Measurements from ENCODE around the gene CDO1.

Gene CDO1
- total RNA-seq: 0 to 0.04 reads per million in 2 experiments

DNA sequence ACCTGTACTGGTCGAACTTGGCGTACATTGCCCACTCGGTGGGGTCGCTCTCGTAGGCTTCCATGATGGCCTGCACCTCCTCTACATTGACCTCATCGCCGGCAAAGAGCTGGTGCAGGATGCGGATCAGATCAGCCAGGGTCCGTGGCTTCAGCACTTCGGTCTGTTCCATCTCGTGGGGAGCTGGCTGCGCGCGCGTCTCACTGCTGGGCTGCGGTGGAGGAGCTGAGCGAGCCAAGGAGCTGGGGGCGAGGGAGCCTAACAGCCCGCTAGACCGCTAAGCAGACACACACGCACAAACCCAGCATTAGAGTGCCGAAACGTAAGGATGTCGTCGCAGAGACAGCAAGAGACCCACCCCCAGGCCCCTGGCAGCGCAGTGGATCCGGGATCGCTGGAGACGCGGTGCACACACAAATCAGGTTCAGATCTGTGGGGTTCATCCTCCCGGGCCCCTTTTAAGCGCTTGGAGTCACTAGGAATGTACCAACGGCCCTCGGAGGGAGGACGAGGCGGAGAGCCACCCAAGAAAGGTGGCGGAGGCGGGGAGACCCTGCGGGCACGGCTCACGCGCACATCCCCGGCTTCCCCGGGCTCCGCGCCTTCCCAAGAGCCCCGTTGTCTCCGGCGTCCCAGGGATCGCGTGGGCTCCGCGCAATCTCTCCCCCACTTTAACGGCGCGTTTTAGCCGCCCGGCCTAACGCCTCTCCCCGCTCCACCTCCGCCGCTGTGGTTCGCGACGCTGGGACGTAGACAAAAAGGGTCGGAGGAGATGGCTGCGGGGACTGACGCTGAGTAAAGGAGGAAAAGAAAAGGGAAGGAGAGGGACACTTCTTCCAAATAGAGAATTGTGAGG, at the start of gene CDO1:
Gene CDO1, minus strand, starts transcription at position 434 of the 856 bp plus-strand sequence. Its CDS starts 262 bp downstream, at position 172.
- DNase-seq (ENCODE audit: low read depth): no peak

DNA sequence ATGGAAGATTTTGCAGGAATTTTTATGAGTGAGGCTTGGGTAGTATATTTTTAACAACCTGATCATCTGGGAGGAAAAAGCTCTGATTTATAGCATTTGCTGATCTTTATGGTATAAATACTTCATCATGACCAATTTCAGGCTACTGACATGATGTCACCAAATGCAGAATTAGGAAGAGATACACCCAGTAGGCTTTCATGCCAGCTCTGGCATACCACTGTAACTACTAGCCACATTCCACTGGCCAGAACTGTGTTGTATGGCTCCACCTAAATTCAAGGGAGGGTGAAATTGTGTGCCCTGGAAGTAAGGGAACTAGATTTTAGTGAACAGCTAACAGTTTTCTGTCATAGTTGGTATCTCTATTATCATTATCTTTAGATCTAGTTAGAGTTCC, 42.9 kb upstream of the CDO1 start:
- DNase-seq (ENCODE audit: low read depth): no peak

DNA sequence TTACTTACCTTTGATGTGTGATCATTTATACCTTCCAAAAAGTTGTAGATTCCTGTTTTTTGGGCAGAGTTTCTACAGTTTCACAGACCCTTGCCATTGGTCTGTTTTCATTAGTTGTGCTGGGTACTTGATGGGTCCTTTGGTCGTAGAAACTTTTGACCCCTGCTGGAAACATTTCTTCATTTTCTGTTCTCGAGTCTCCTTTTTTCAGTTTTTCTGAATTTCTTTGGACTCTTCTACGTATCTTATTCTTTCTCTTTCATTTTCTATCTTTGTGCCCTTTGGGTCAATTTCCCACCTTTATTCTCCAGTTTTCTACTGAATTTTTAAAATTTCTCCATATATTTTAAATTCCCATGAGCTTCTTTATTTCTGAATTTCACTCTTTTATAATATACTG, 41.9 kb upstream of the CDO1 start:
- no peak for DNase-seq (ENCODE audit: low read depth)

DNA sequence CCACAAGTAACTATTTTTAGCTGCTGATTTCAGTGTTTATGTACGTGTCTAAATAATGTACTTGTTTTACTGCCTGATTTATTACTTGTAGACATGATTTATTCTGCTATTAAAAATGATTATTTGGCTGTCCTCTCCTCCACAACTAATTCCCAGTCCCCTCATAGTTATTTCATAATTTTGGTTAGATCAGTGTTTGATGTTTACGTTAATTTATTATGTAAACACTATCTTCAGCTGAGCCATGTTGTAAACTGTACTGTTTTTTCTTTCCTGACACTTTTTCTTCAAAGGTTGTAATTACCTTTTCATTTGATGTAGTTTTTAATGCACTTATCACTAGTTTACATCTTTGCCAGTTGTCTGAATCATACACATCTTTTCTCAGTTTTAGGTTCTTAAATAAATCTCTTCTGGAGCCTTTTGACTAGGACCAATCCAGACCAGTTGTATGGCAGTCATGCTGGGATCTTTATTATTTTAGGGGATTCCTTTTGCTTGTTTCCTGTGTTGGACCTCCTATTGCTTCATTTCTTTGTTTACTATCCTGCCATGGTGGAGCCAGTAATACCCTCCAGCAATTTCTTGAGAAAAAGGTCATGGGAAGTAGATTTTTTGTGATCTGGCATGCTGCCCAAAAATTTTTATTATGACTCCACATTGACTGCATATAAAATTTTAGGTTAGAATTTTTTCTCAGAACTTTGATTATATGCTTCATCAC, 41.3 kb upstream of the CDO1 start:
- no peak for DNase-seq (ENCODE audit: low read depth)

DNA sequence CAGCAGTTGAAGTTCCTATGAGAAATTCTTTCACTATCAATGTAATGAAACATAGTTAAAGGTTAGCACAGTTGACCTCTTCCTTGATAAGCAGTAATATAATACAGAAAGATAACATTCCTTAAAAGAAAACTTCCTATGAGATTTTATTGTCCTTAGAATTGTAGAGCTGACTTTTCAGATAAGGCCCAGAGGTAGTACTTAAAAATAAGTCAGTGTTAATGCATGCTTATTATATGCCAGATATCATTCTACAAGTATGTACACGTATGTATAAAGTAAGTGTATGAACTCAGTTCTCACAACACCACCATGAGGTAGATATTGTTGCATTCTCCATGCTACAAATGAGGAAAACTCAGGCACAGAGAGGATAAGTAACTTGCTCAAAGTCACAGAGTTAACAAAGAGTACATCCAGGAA, 40.6 kb upstream of the CDO1 start:
- DNase-seq (ENCODE audit: low read depth): no peak

DNA sequence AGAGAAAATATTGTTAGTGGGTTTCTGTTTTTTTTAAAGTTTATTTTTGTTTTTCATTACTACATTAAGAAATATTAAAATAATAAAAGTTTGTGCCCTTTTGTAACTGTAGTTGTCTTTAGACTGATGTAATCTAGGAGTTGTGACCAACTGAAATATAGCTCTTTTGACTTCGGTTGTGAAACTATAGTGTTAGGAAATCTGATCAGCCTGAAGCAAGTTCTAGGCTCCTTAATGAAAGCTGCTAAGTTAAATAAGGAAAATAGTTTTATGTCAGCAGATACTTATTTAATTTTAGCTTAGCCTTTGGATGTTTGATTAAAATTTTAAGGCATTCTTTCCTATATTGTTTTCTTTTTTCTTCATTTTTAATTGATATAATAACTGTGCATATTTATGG, 39.5 kb upstream of the CDO1 start:
- DNase-seq (ENCODE audit: low read depth): no peak

DNA sequence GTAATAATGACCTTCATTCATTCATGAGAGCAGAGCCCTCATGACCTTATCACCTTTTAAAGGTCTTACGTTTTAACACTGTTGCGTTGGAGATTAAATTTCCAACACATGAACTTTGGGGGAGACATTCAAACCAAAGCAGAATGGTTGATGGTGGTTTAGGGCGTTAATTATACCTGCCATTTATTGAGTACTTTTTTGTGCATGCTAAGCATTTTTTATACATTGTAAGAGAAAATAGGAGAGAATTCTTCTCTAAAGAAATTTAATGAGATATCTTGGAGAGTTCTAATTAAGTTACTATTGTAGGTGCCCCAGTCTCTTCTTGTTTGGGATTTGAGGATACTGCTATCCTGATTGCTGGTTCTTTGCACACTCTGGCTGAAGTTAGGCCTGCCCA, 37.7 kb upstream of the CDO1 start:
- DNase-seq (ENCODE audit: low read depth): no peak

DNA sequence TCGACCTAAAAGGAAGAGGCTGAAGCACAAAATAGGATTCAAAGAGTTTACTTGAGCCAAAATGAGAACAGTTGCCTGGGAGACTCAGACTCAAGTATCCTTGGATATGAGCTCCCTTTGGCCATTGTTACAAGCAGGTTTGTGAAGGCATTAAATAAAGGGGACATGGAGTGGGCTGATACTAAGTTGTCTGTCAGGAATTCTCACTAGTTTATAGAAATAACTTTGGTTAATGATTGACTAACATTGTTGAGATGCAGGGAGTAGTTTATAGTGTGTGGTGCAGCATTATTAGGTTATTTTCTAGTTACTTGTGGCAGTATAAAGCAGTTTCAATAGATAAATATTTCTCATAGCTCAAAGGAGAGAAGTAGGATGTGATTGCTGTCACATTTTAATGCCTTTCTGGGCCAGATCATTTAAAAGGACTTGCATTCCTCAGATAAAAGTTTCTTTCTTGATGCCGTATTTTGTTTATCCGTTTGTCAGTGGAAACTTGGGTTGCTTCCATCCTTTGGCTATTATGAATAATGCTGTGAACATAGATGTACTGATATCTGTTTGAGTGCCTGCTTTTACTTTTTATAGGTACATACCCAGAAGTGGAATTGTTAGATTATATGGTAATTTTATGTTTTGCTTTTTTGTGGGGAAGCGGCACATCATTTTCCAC, 34.4 kb upstream of the CDO1 start:
- no peak for DNase-seq (ENCODE audit: low read depth)

DNA sequence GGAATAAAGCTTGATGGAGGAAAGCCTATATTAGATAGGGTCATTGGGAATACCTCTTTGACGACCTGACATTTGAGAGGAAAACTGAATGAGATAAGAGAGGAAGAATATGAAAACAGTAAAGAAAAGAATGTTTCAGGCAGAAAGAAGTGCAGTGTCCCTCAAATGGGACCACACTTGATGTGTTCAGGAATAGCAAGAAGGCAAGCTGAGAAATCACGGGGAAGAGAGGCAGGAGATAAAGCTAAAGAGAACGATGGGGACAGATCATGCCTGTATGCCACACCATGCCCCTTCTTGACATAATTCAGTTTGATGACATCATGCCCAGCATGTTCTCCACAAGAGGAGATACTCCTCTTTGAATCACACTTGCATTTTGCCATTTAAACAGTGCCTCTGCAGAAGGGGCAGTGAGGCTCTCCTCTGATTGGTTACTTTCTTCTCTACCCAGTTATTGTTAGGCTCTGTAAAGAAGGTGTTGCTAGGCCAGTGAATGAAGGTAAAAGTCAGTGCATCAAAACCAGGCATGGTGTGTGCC, 32.9 kb upstream of the CDO1 start:
- no peak for DNase-seq (ENCODE audit: low read depth)

DNA sequence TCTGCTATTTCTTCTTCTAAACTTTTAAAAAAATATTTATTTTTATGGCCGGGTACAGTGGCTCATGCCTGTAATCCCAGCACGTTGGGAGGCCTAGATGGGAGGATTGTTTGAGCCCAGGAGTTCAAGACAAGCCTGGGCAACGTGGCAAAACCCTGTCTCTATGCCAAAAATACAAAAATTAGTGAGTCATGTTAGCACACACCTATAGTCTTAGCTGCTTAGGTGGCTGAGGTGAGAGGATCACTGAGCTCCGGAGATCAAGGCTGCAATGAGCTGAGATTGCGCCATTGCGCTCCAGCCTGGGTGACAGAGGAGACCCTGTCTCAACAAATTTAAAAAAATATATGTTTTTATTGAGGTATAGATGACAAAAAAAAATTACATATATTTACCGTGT, 30.8 kb upstream of the CDO1 start:
- no peak for DNase-seq (ENCODE audit: low read depth)

DNA sequence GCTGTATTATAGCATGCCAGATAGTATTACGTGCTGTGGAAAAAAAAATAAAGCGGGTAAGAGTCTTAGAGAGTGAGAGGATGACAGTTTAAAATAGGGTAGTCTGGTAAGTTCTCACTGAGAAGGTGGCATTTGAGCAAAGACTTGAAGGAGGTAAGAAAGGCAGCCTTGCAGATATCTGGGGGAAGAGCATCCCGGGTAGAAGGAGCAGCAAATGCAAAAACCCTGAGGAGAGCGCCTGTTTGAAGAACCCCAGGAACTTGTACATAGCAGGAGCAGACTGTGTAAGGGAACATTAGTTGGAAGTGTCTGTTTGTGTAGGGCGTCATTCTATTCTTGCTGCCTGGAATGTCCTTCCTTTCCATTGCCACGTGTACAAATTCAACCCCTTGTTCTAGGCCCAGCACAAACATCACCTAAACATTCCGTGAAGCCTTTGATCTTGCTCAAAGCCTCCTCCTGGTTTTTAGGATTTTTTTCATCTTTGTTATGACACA, 27.9 kb upstream of the CDO1 start:
- DNase-seq (ENCODE audit: low read depth): no peak

DNA sequence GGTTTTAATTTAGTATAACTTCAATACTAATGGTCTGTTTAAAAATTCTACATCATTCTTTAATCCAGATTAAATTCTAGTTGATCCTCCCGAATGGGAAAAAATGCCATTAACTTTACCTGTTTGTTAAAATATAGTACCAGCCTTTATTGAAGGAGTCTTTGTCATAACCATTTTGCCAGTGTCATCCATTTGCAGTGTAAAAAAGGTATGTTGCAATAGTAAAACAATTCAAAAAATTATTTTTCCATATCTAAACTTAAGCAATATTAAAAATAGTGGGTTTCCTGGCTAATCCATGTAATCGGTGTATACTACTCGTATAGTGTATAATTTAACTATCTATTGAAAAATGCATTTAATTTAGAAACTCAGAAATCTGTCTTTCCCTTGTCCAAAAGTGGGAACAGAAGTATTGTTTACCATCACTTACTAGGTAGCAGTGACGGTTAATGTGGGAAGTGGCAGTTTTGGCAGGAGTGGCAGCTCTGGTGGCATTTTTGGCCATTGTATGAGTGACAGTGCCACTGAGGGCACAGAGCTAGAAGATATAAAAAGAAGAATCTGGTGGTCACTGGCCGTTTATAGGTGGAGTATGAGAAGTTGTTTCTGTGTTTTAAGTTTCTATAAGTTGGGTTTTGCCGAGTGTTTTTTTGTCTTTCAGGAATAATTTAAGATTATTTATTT, 27.1 kb upstream of the CDO1 start:
- no peak for DNase-seq (ENCODE audit: low read depth)

DNA sequence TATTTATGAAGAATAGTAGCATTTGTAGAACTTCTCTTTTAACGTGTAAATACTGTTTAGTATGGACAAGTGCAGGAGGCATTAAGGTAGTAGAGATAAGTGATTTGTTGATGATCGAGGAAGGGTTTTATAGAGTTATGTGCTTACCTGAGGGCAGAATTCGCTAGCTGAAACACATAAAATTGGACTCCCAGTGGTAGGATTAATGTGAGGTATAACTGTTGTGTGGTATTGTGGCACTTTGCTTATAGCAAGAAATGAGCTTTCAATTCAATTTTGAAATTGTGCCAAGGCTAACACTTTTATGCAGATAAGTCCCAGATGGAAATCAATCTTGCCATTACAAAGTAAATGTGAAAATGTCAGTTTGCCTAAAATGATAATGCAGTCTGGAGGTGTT, 26.5 kb upstream of the CDO1 start:
- DNase-seq (ENCODE audit: low read depth): no peak

DNA sequence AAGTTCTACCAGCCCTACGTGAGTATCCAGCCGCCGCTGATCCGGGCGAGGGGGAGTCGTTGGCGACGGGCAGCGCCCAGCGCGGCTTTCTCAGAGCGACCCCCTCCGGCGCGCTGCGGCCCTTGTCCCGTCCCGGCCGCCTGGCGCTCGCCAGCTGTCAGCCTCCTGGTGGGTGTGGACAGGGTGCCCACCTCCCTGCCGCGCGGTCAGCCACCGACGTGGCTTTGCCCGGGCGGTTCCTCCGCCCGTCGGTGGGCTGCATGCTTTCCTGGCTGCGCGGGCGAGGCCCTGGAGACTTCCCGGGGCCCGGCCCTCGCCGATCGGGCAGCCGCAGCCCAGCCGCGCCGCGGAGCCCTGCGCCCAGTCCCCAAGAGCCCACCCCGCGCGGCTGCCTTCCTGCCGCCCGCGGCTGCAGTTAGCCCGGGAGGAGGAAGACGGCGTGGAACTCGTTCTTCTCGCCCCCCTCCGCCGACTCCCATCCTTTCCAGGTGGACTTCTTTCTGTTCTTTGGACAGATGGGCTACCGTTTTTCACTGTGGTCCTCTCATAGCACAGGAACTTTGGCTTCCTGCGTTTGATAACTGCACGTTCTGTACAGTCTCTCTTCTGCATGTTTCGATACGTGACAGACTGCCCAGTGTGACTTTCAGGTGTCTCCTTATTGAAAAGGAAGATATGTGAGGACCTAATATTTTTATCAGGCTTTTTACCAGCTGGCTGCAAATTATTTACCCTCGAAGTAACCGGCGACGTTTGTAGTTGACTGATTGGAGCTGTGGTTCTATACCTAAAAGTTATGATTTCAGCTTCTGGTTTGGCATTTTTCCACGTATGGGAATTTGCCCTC, 25.9 kb upstream of the CDO1 start:
- no peak for DNase-seq (ENCODE audit: low read depth)

DNA sequence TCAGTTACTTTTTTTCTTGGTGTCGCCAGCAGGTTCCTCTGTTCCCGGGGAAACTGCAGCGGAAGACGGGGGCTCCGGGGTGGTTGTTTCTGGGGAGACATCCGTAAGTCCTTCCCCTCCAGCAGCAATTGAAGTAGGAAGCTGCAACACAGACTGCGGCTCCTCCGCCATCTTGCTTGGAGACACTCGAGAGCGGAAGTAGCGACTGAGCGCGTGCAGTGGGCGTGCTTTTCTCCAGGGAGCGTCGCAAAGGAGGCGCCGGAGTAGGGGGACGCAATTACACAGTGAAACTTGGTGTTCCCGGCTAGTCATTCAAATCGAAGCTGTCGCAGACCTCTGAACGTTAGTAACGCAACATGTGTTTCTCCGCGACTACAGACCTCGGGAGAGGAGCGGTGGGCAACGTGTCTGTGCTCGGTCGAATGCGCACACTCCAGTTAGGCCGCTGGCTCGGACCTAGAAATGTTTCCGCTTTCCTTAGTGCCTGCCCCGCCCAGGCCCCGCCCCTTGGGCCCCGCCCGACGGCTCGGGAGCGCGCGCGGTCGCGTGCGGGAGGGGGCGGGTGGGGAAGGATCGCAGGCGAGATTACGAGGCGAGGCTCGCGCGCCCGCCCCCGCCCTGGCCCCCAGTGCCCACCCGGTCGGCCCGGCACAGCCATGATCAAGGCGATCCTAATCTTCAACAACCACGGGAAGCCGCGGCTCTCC, 25.1 kb upstream of the CDO1 start, which contains the start of the genes AP3S1 and ATG12:
Gene AP3S1, plus strand, starts transcription at position 554 of the 707 bp plus-strand sequence. Its CDS starts 103 bp downstream, at position 657.
Gene ATG12, minus strand, starts transcription at position 184 of the 707 bp plus-strand sequence. Its CDS starts 13 bp downstream, at position 171.
- DNase-seq (ENCODE audit: low read depth): peak; percentile 85

DNA sequence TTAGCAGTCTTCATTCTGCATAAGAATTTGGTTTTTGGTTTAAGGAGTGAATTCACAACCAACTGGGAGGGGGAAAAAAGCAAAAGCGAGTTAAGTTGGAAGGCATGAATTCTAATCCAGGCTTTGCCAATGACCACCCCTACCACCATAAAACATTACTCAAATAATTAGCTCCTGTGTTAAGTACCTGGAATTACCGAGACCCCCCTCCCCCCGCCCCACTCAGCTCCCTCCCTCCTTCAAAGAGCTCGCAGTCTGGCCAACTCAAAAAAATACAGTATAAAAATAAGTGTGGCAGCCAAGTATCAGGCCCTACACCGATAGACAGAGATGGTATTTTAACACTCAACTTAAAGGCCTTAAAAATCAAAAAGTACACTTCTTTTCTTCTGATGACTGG, 24.4 kb upstream of the CDO1 start:
- no peak for DNase-seq (ENCODE audit: low read depth)

DNA sequence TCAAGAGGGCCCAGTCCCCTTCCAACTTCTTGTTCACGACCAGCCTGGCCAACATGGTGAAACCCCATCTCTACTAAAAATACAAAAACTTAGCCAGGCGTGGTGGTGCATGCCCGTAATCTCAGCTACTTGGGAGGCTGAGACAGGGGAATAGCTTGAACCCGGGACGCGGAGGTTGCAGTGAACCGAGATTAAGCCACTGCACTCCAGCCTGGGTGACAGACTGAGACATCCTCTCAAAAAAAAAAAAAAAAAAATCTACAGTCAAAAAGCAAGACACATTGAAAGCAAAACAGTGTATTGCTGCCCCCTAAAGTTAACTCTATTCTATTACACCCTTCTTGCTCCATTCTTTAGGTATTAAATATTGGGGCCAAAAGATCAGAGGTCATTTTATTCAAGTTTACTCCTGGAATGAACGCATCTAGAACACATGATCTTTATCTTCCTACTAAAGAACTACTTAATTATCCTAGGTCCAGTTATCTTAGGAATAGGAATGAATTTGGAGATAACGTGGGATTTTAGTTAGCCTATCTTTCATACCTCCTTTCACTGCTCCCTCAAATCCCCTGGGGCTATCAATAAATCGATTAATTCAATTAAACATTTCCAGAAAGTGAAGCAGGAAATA, 22.5 kb upstream of the CDO1 start:
- DNase-seq (ENCODE audit: low read depth): no peak

DNA sequence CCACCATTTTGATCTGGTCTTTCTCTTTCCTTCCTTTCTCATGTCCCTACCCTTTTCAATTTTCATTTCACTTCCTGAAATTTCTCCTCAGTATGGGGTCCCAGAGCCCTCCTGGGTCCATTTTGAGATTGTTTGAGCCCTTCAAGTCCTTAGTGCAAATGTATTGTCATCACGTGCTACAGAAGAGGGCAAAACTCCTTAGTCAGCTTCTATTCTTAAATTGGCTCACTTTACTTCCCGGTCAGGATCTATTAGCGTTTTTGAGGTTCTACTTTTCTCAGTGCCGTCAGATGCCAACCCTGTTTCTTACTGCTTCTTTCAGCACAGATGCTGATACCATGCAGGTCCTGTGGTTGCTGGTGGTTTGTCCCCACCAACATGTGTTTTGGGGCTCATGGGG, 19.0 kb upstream of the CDO1 start:
- DNase-seq (ENCODE audit: low read depth): no peak

DNA sequence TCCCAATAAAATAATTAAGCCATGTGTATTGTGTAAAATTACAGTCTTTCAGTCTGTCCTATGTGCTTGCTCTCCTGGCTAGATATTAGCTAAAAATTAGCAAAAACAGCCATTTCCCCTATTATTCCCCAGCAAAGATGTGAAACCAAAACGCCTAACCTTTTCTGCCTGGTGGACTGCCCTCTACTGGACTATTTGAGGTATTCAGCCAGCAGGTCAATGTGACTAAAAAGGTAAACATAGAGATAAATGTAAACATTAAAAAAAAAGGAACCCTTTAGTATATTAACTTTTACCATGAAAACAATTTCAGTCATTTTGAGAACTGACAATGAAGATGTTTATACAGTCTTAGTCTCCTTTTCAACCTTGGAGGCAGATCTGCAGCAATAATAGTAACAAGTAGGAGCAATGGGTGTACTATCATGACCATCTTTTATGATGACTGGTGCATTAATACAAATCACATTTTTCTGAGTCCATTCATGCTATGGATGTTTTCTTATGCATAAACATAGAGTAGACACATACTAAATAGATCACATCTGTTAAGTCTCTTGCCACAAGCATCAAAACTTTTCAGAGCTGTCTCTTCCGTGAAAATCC, 14.8 kb upstream of the CDO1 start:
- DNase-seq (ENCODE audit: low read depth): no peak

All from T follicular helper cell (primary cell).